GM12878 (cell line): ENCODE measurements around the gene VSTM2L. TPM values are rescaled to one million over a fixed set of nuclear protein-coding genes. Genes with fewer than 3 reads are reported as not detected.

Experiments used
- FOXK2 ChIP-seq: fragments of 450-650 bp; IDR thresholded peaks from 2 replicates; pipeline ENCODE4 v1.6.1; 2017; ENCODE audit warnings: mild to moderate bottlenecking, moderate library complexity
- KAT2A ChIP-seq: conservative IDR thresholded peaks from 2 replicates; pipeline ENCODE4 v1.6.1; 2011; ENCODE audit warnings: low read depth, low read length; ENCODE audit not compliant: control insufficient read depth
- YY1 ChIP-seq: IDR thresholded peaks from 2 replicates; pipeline ENCODE4 v1.6.1; 2011; ENCODE audit warnings: low read depth, mild to moderate bottlenecking, low read length
- ZZZ3 ChIP-seq: IDR thresholded peaks from 2 replicates; pipeline ENCODE4 v1.6.1; 2011; ENCODE audit warnings: low read depth; ENCODE audit not compliant: control insufficient read depth, insufficient read length
- polyA plus RNA-seq, 11 experiments: library from polyadenylated mRNA; depleted of rRNA in 4 of 11; unstranded in 6 of 11; stranded (reverse) in 5 of 11; fragments of >200 nt; fragmentation: Nextera tagmentation in 4 of 11; fragmentation: Illumina TruSeq in 1 of 11; extraction: Ambion mirVana in 4 of 11; extraction: Trizol in 1 of 11; gene quantifications; 1 replicate in 1 of 11; 2 replicates in 10 of 11; pipeline versions ENCODE4 v1.2.1 to v1.2.3, GENCODE V29; 2011 to 2016; ENCODE audit warnings: inconsistent platforms in 2 of 11, missing spikeins in 2 of 11, low read depth in 1 of 11
- total RNA-seq, 4 experiments: library from RNA; depleted of rRNA in 3 of 4; stranded (reverse); fragments of >200 nt in 3 of 4; fragmentation: Illumina TruSeq in 1 of 4; extraction: Trizol in 1 of 4; gene quantifications; 2 replicates each; pipeline versions ENCODE4 v1.2.1 to v1.2.3, GENCODE V29; 2013 to 2021
- TF ChIP-seq, protein P1 (sequence below): fragments of 150-350 bp; IDR thresholded peaks from 2 replicates; pipeline ENCODE4 v1.6.1; 2016; ENCODE audit warnings: low read depth, low read length
- TF ChIP-seq, protein P2 (sequence below): fragments of 450-650 bp; formaldehyde crosslinking; IDR thresholded peaks from 2 replicates; pipeline ENCODE4 v1.4.0; 2020; ENCODE audit warnings: mild to moderate bottlenecking, moderate library complexity

Gene VSTM2L
- total and polyA plus RNA-seq, 10 of the 15 experiments (the other 5 are each of a cell fraction or from before 2014, with no cell fraction given): 0.05 to 1.5 (median 0.63) TPM; not detected in 2

DNA sequence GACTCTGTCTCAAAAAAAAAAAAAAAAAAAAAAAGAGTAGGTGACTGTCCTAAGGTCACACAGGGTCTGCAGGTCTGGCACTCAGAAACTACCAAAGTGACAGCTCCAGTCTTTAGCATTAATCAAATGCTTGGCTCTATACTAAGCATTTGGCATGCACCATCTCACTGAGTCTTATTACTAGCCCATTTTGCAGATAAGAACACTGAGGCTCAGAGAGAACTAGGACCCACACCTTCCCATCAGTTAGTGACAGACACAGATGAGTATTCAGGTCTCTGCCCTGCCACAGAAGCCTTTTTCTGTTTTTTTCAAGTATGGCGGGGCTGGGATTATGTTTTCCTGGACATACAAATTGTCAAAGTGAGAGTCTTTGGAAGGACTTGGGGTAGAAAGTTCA, 23.1 kb upstream of the VSTM2L start (continued):
- TF ChIP-seq, protein P1, sequence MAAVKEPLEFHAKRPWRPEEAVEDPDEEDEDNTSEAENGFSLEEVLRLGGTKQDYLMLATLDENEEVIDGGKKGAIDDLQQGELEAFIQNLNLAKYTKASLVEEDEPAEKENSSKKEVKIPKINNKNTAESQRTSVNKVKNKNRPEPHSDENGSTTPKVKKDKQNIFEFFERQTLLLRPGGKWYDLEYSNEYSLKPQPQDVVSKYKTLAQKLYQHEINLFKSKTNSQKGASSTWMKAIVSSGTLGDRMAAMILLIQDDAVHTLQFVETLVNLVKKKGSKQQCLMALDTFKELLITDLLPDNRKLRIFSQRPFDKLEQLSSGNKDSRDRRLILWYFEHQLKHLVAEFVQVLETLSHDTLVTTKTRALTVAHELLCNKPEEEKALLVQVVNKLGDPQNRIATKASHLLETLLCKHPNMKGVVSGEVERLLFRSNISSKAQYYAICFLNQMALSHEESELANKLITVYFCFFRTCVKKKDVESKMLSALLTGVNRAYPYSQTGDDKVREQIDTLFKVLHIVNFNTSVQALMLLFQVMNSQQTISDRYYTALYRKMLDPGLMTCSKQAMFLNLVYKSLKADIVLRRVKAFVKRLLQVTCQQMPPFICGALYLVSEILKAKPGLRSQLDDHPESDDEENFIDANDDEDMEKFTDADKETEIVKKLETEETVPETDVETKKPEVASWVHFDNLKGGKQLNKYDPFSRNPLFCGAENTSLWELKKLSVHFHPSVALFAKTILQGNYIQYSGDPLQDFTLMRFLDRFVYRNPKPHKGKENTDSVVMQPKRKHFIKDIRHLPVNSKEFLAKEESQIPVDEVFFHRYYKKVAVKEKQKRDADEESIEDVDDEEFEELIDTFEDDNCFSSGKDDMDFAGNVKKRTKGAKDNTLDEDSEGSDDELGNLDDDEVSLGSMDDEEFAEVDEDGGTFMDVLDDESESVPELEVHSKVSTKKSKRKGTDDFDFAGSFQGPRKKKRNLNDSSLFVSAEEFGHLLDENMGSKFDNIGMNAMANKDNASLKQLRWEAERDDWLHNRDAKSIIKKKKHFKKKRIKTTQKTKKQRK: no peak
- TF ChIP-seq KAT2A (no peak), YY1 (no peak), FOXK2 (no peak), ZZZ3 (no peak)
- TF ChIP-seq, protein P2, sequence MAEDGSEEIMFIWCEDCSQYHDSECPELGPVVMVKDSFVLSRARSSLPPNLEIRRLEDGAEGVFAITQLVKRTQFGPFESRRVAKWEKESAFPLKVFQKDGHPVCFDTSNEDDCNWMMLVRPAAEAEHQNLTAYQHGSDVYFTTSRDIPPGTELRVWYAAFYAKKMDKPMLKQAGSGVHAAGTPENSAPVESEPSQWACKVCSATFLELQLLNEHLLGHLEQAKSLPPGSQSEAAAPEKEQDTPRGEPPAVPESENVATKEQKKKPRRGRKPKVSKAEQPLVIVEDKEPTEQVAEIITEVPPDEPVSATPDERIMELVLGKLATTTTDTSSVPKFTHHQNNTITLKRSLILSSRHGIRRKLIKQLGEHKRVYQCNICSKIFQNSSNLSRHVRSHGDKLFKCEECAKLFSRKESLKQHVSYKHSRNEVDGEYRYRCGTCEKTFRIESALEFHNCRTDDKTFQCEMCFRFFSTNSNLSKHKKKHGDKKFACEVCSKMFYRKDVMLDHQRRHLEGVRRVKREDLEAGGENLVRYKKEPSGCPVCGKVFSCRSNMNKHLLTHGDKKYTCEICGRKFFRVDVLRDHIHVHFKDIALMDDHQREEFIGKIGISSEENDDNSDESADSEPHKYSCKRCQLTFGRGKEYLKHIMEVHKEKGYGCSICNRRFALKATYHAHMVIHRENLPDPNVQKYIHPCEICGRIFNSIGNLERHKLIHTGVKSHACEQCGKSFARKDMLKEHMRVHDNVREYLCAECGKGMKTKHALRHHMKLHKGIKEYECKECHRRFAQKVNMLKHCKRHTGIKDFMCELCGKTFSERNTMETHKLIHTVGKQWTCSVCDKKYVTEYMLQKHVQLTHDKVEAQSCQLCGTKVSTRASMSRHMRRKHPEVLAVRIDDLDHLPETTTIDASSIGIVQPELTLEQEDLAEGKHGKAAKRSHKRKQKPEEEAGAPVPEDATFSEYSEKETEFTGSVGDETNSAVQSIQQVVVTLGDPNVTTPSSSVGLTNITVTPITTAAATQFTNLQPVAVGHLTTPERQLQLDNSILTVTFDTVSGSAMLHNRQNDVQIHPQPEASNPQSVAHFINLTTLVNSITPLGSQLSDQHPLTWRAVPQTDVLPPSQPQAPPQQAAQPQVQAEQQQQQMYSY (CRISPR knock-in tag): no peak
